HuH-7.5 (cell line): ENCODE measurements around the gene CABP7.

ENCODE experiments used
- DNase-seq: peaks from one replicate; pipeline ENCODE4 v3.0.0; 2011; ENCODE audit warnings: low spot score

The CABP7 gene

GRCh38 chr22:29702000-29702930 lies 17.5 kb upstream of the CABP7 start:
- DNase-seq = no peak

GRCh38 chr22:29702931-29703501 lies 16.8 kb upstream of the CABP7 start:
- DNase-seq = no peak

GRCh38 chr22:29703569-29704195 lies 16.1 kb upstream of the CABP7 start:
- no peak for DNase-seq

GRCh38 chr22:29704528-29705285 lies 15.1 kb upstream of the CABP7 start:
- DNase-seq = no peak

- DNase-seq = no peak
Measured at GRCh38 chr22:29705651-29706050, 14.2 kb upstream of the CABP7 start.

- DNase-seq = no peak
Measured at GRCh38 chr22:29706486-29706885, 13.3 kb upstream of the CABP7 start.

- no peak for DNase-seq
Measured at GRCh38 chr22:29707010-29707409, 12.8 kb upstream of the CABP7 start.

- DNase-seq = no peak
Measured at GRCh38 chr22:29707471-29707870, 12.3 kb upstream of the CABP7 start.

GRCh38 chr22:29710193-29710592 lies 9.6 kb upstream of the CABP7 start:
- no peak for DNase-seq

GRCh38 chr22:29710922-29711593 lies 8.7 kb upstream of the CABP7 start:
- no peak for DNase-seq

GRCh38 chr22:29712119-29712518 lies 7.7 kb upstream of the CABP7 start:
- DNase-seq = no peak

GRCh38 chr22:29713156-29713727 lies 6.6 kb upstream of the CABP7 start:
- DNase-seq = no peak

GRCh38 chr22:29715240-29715639 lies 4.6 kb upstream of the CABP7 start:
- DNase-seq = no peak

- DNase-seq = no peak
Measured at GRCh38 chr22:29715705-29716104, 4.1 kb upstream of the CABP7 start.

GRCh38 chr22:29716814-29717545 lies 2.8 kb upstream of the CABP7 start:
- DNase-seq = peak; percentile 86

- no peak for DNase-seq
Measured at GRCh38 chr22:29717789-29718188, 2.0 kb upstream of the CABP7 start.

- DNase-seq = no peak
Measured at GRCh38 chr22:29718949-29719898, 579 bp upstream of the CABP7 start.

GRCh38 chr22:29720811-29721323 lies 1.1 kb downstream of the CABP7 start:
- DNase-seq = no peak

- no peak for DNase-seq
Measured at GRCh38 chr22:29722151-29722550, 2.3 kb downstream of the CABP7 start.
